NCI-H2107 treated with DMSO at 0.1 percent for 48 hours (cell line): Measurements from ENCODE around the gene MAGI3.
"Not testable (repeated sequence)": the region's sequence is repeated elsewhere in the genome, so short reads cannot be mapped to it uniquely, and the experiment has no call there.

ENCODE experiments used
- DNase-seq: peaks from one replicate; lab custom pipeline; 2025; ENCODE audit not compliant: unreplicated experiment; lab: John Stamatoyannopoulos, UW

Gene MAGI3

GRCh38 chr1:113575744-113576260 lies 185.5 kb downstream of the MAGI3 start:
- DNase-seq = not testable (repeated sequence)

- DNase-seq = no peak
Observed at GRCh38 chr1:113576271-113576670, 186.0 kb downstream of the MAGI3 start.

GRCh38 chr1:113579256-113580018 lies 189.1 kb downstream of the MAGI3 start:
- DNase-seq = no peak

GRCh38 chr1:113581323-113581722 lies 191.0 kb downstream of the MAGI3 start:
- DNase-seq = no peak

- DNase-seq = no peak
Observed at GRCh38 chr1:113582084-113582483, 191.8 kb downstream of the MAGI3 start.

- no peak for DNase-seq
Observed at GRCh38 chr1:113587475-113587874, 197.2 kb downstream of the MAGI3 start.

- DNase-seq = no peak
Observed at GRCh38 chr1:113592230-113592629, 201.9 kb downstream of the MAGI3 start.

- DNase-seq = no peak
Observed at GRCh38 chr1:113593550-113594297, 203.4 kb downstream of the MAGI3 start.

- DNase-seq = not testable (repeated sequence)
Observed at GRCh38 chr1:113604466-113604865, 214.2 kb downstream of the MAGI3 start.

GRCh38 chr1:113605146-113605545 lies 214.8 kb downstream of the MAGI3 start:
- DNase-seq = peak; percentile 71

GRCh38 chr1:113608399-113608798 lies 218.1 kb downstream of the MAGI3 start:
- no peak for DNase-seq

- no peak for DNase-seq
Observed at GRCh38 chr1:113610372-113610771, 220.1 kb downstream of the MAGI3 start.

GRCh38 chr1:113615425-113615824 lies 225.1 kb downstream of the MAGI3 start:
- no peak for DNase-seq

- no peak for DNase-seq
Observed at GRCh38 chr1:113616156-113616555, 225.8 kb downstream of the MAGI3 start.

- no peak for DNase-seq
Observed at GRCh38 chr1:113617438-113618141, 227.3 kb downstream of the MAGI3 start.

- DNase-seq = no peak
Observed at GRCh38 chr1:113628997-113629396, 238.7 kb downstream of the MAGI3 start.

GRCh38 chr1:113630340-113631327 lies 240.3 kb downstream of the MAGI3 start:
- DNase-seq = no peak

- no peak for DNase-seq
Observed at GRCh38 chr1:113641396-113641795, 251.1 kb downstream of the MAGI3 start.

- no peak for DNase-seq
Observed at GRCh38 chr1:113647164-113647563, 256.8 kb downstream of the MAGI3 start.

GRCh38 chr1:113648478-113648877 lies 258.2 kb downstream of the MAGI3 start:
- no peak for DNase-seq
